Femur (tissue), 1 donor: ENCODE results near the gene CCDC158.
"Not testable (repeated sequence)": the region's sequence is repeated elsewhere in the genome, so short reads cannot be mapped to it uniquely, and the experiment has no call there.

Experiments
- DNase-seq: peaks from one replicate; pipeline ENCODE4 v3.0.0-alpha.2; 2017

CCDC158 gene

DNA sequence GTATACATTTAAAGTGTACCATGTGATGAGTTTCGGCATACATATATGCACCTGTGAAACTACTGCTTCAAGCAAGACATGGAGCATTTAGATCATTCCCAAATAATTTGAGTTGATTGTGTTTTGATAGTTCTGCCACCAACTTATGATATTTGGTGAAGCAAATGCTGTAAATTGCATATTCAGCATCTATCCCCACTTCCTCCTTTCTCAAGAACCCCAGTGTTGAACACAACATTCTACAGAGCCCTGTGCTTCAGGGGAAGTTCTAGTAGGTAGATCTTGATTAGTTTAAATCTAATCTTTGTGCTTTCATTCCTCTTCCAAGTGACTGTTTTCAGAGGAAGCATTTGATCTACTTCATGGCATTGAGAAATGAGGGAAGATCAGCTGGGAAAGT lies 8.7 kb upstream of the CCDC158 start:
- DNase-seq, result no peak

DNA sequence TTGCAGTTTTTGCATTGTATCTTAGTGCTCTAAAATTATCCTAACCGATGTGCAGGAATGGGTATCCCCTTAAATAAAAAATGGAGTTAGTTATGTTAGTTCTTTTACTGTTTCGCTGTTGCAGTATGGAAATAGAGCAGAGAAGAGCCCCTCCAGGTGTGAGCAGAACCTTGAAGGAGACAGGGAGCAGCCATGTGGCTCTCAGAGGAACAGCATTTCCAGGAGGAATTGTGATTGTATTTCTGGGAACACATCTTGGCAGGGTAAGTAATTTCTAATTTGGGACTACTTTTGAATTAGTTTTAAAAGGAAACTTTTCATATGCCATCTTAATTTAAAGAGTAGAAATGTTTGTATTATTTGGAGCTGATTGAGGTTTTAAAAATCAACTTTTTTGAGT lies 5.3 kb upstream of the CCDC158 start:
- DNase-seq, result no peak

- DNase-seq, result not testable (repeated sequence)
Observed at GRCh38 chr4:76423159-76423558, 2.2 kb upstream of the CCDC158 start.

DNA sequence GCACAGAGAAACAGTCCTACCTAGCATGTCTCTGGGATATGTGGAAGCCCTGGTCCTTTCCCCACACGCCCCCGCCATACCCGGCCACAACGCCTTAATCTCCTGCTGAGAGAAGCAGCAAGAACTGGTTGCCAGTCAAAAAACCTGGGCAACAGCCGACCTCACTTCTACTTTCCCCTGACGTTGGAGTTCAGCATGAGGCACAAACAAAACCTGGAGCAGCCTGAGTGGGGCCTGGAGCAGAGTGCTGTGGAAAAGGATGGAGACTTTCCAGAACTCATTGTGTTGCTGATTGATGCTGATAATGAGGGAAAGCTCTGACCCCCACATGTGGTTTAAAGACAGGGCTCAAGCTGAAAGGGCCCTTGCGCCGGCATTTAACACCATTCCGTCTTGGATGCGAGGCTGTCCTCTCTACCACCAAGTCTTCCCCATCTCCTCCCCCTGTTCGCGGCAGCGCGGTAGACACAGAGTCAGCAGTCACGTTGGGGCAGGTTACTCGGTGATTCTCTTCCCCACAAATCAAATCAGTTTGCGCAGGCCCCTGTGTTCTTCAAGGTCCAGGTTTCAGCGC lies 666 bp downstream of the CCDC158 start:
- DNase-seq, result no peak

GRCh38 chr4:76410636-76411035 lies 10.3 kb downstream of the CCDC158 start:
- no peak for DNase-seq

GRCh38 chr4:76407440-76408119 lies 13.4 kb downstream of the CCDC158 start:
- DNase-seq, result no peak

DNA sequence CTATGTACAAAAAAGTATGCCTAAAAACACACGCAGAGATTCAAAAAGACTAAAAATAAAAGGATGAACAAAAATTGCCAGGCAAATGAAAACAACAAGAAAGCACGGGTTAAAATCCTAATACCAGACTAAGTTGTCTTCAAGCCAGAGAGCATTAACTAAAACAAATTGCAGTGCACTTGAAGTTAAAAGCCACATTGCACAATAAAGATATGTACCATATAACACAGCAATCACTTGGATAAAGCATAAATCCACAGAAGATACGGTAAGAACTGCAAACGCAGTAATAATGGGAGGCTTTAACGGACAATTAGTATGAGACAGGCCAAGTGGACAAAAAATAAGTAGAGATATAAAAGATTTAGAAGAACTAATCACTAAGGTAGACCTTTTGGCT lies 14.9 kb downstream of the CCDC158 start:
- DNase-seq, result no peak

DNA sequence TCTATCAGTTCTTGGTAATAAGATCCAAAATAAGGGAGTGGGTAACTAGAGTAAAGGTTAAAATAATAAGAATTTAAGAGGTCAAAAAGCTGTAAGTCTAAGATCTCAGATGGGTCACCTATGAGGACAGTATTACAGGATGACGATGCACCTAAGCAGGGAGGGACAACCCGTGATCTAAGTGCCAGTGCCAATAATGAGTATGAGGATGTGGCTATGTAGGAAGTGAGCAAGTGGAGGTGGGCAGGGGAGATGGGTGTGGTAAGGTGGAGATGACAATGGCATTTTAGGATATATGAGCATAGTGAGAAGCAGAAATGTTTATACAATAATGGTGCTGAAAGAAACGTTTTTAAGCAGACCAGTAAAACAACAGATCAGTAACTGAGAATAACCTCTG lies 19.3 kb downstream of the CCDC158 start:
- DNase-seq, result no peak

DNA sequence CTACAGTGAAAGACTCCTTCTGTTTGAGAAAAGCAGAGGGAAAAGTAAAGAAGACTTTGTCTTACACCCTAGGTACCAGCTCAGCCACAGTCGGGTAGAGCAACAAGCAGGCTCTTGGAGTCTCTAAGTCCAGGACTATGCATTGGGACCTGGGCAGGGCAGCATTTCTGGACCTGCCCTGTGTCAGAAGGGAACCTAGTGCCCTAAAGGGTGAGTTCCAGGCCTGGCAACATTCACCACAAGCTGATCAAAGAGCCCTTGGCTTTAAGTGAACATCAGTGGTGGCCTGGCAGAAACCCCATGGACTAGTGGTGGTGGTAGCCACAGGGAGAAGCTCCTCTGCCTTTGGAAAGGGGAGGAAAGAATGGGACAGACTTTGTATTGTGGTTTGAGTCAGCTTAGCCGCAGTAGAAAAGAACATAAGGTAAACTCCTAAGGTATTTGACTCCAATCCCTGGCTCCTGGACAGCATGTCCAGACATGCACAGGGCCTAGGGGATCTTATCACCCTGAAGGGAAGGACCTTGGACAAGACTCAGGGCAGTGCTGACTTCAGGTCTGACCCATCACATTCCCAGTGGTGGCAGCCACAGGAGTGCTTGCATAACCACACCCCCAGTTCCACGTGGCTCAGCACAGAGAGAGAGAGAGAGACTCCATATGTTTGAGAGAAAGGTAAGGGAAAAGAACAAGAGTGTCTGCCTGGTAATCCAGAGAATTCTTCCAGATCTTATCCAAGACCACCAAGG lies 32.6 kb downstream of the CCDC158 start:
- DNase-seq, result no peak

GRCh38 chr4:76386566-76387305 lies 34.2 kb downstream of the CCDC158 start:
- no peak for DNase-seq

DNA sequence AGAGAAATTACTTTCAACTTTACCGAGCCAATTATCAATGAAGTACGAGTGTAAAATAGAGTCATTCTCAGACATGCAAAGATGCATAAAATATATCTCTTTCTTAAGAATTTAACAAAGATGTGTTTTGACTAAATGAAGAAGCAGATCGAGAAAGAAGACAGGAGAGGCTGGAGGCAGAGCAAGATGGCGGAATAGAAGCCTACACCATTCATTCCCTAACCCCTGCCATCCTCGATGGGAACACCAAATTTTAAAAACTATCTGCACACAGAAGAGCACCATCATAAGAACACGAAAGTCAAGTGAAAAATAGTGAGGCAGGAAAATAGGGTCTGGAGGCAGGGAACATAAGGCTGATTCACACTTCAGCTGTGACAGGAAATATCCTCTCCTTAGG lies 35.0 kb downstream of the CCDC158 start:
- no peak for DNase-seq

GRCh38 chr4:76384052-76384451 lies 36.9 kb downstream of the CCDC158 start:
- DNase-seq, result no peak

GRCh38 chr4:76383001-76383400 lies 37.9 kb downstream of the CCDC158 start:
- DNase-seq, result no peak

DNA sequence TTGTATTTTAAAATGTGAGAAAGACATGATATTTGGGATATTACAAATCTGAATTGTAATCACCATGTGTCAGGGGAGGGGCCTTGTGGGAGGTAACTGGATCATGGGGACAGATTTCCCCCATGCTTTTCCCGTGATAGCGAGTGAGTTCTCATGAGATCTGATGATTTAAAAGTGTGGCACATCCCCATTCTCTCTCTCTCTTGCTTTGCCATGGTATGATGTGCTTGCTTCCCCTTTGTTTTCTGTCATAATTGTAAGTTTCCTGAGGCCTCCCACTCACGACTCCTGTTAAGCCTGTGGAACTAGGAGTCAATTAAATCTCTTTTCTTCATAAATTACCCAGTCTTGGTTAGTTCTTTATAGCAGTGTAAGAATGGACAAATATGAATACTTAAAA lies 39.0 kb downstream of the CCDC158 start:
- no peak for DNase-seq

DNA sequence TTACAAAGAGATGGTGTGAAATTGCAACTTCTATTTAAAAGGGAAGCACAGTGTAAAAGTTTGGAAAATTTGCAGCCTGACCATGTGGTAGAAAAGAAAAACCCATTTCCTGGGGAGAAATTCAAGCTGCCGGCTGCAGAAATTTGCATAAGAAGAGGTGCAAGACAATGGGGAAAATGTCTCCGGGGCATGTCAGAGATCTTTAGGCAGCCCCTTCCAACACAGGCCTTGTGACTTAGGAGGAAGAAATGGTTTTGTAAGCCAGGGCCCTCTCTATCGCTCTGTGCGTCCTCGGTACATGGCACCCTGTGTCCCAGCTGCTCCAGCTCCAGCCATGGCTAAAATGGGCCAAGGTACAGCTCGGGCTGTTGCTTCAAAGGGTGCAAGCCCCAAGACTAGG lies 40.4 kb downstream of the CCDC158 start:
- no peak for DNase-seq

DNA sequence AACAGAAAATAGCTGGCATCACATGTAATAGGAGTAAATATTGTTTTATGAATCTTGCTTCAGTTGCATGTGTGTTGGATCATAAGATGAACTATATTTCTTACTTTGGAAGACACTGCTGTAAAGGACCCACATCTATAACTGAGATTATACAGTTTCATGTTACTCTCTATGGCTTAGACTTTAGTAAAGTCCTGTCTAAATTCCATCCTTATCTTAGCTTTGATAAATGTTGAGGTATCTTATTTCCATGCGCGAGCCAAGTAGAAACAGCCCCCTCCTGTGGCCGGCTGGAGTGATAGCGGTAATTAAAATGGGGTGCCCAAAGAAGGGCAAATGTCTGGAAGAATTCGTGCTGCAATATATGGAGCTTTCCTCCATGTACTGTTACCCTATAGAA lies 43.0 kb downstream of the CCDC158 start:
- no peak for DNase-seq

DNA sequence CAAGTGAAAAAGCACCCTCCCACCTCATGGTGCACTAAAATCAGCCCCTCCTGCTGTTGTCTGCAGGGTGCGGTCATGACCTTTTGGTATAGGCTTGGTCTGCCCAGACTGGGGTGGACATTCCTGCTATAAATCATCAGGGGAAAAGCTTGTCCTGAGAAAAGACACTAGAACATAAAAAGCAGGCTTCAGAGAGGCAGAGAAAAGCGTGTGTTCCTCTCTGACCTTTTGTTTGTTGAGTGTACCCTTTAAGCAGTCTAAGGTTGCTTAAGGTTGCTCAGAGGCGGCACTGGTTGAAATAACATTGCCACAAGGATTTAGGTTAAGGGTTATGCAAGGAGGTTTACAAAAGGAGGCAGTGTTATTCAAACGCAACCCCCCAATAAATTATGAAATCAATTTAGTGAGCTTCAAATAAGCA lies 43.5 kb downstream of the CCDC158 start:
- DNase-seq, result no peak

DNA sequence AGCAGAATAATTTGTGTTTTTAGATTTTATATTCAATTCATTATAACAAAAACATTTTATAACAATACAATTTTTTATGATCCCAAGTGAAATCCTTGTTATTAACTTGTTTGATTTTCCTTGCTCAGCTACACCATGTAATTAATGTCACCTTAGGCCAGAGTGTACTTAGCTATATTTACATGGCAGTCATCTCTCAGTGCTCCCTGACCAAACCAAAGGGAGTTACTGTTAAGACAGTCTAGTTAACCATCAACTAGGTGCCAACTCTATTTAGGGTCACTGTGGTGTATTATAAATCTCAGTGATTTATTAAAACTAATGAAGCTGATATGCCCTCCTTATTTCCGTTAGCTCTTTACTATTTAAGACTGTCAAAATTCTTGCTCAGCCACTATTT lies 44.4 kb downstream of the CCDC158 start:
- DNase-seq, result no peak

GRCh38 chr4:76375703-76376102 lies 45.2 kb downstream of the CCDC158 start:
- no peak for DNase-seq

DNA sequence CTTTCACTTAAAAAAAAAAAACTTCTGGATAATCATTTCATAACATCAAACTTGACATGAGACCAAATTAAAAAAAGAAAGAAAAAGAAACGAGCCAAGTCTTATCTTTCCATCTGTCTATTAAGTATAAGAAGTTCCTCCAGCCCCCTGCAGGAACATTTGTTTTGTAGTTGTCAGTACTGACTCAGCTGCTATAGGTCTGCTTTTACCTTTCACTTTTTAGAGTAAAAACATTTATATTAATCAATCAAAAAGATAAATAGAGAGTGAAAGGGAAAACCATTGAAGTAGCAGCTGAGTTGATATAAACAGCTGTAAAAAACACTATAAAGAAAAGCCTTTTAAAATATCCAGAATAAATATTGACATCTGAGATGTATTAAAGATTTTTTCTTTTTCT lies 46.1 kb downstream of the CCDC158 start:
- no peak for DNase-seq

- no peak for DNase-seq
Observed at GRCh38 chr4:76373919-76374552, 46.9 kb downstream of the CCDC158 start.

DNA sequence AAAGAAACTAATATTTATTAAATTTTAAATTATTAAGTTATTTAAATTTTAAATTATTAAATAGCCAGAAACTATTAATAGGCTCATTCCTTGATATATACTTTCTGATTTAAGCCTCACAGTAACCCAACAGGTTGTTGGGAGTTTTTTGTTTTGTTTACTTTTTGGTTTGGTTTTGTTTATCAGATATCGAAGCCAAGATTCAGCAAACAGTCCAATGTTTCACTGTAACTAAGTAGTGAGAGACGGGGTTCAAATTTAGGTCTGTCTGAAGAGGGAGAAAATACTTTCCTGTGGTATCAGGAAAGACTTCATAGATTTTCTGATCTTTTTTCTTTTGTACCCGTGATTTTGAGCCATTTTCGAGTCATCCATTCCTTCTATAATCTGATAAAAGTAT lies 54.2 kb downstream of the CCDC158 start:
- no peak for DNase-seq

DNA sequence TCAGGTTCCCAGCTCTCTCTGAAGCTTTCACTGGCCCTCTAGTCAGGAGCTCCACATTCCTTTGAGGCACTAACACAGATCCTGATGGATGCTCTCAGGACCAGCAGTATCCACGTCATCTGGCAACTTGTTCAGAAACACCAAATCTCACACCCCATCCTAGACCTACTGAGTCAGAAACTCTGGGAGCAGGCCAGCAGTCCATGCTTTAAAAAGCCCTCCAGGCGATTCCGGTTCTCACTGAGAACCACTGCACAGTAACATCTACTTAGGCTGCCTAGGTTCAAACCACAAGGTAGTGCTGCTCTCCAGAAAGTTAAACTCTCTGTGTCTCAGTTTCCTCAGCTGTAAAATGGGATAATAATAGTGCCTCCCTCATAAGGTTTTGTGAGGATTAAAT lies 55.3 kb downstream of the CCDC158 start:
- no peak for DNase-seq
